Measurements from ENCODE around the gene CYGB.

Gene CYGB

DNA sequence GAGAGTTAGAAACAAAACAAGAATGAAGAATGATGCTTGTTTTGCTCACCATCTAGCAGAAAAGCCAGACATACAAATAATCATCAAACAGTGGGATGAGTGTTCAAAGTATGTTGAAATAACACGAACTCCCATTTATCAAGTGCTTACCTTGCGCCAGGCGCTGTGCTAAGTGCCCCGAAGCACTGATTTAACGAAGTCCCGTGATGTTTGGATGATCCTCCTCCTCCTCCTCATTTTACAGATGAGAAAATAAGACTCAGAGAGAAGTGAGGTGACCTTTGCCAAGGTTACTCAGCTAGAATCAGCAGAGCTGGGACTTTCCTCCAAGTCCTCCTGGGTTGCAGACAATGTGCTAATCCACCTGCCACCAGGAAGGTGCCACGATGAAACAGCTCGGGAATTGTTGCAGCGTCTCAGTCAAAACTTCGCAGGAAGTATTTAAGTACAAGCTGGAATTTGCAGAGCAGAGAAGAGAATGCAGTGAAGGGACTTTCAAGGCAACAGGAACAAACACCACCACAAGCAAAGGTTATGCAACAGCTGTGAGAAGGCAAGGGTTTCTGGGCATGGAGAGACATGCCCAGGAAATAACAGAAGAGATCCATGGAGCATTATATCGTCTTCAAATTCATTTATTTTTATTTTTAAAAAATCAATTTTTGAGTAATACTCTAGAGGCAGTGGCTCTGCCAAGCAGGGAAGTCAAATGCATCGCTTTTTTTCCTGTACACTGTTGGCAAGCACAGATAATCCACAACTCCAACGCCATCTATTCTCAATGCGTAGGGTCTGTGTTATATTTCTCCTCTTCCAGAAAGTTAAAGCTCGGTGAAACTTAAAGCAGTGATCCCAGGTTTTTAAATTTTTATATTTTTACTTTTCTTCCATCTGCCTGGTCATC is 13.5 kb upstream of the CYGB start:
- no peak for DNase-seq (ENCODE audit: low read depth in 2 of 2)

DNA sequence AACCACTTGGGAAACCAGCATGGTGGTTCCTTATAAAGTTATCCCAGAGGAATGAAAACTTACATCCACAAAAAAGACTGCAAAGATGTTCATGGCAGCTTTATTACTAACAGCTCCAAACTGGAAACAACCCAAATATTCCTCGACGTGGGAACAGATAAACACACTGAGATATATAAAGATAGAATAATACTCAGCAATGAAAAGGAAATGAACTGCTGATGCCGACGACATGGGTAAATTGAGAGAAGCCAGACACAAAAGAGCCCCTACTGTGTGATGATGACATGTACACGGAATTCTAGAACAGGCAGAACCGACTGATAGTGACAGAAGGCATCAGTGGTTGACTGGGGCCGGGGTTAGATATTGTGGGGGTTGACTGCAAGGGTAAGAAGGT is 12.0 kb upstream of the CYGB start:
- DNase-seq (ENCODE audit: low read depth in 2 of 2), result no peak

DNA sequence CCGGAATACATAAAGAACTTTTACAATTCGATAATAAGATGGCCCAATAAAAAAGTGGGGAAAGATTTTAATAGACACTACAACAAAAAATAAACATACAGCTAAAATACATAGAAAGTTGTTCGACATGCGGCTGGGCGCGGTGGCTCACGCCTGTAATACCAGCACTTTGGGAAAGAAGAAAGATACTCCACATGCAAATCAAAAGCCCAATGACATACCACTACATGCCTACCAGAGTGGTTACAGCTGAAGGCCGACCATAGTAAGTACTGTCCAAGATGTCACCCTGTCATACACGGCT is 11.7 kb upstream of the CYGB start:
- no peak for DNase-seq (ENCODE audit: low read depth in 2 of 2)

GRCh38 chr17:76548378-76549214 is 11.1 kb upstream of the CYGB start:
- no peak for DNase-seq (ENCODE audit: low read depth in 2 of 2)

- no peak for DNase-seq (ENCODE audit: low read depth in 2 of 2)
Observed at GRCh38 chr17:76547642-76548202, 10.2 kb upstream of the CYGB start.

DNA sequence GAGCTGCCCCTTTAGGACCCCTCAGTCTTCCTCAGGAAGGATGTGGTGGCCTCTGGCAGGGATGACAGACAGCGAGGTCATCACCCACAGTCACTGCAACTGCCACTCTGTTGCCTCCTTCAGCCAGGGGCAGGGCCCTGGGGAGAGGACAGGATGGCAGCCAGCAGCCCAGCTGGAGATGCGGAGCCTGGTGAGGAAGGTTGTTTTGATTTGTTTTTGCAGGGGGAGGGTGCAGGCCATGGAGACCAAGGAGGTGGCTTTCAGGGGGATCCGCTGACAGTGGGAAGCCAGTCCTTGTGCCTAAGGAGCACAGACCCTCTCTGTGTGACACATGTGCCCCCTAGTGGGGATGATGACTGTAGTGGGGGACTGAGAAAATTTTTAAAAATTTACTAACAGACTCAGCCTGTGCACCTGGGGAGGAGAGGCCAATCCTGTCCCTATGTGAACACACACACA is 9.7 kb upstream of the CYGB start:
- DNase-seq (ENCODE audit: low read depth in 2 of 2), result peak in 1 of 2 donors; percentile 48

DNA sequence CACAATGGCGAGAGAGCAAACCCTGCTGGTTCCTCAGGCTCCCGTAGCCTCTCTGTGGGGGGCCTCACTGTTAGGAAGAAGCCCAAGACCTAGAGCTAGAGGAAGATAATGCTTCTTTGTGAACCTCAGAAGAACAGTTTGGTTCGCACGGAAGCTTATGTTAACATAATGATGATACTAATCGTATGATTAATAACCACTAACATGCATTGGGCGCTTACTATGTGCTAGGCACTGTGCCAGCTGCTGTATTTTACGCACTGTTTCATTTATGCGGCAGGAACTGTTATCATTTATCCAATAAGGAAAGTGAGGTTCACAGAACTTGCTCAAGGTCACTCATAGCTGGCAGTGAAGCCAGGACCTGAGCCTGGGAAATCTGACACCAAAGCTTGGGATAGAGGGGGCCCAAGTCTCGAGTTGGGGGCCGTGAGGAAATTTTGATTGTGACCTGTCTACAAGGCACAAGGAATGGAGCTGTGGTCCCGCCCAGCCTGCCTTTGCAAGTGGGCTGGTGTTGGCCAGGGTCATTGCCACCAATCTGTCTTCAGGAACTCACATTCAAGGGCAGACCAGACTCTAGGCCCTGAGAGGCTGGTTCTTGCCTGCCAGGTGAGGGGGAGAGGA is 9.2 kb upstream of the CYGB start:
- no peak for DNase-seq (ENCODE audit: low read depth in 2 of 2)

GRCh38 chr17:76545918-76546555 is 8.5 kb upstream of the CYGB start:
- no peak for DNase-seq (ENCODE audit: low read depth in 2 of 2)

GRCh38 chr17:76544546-76545365 is 7.2 kb upstream of the CYGB start:
- DNase-seq (ENCODE audit: low read depth in 2 of 2), result no peak

DNA sequence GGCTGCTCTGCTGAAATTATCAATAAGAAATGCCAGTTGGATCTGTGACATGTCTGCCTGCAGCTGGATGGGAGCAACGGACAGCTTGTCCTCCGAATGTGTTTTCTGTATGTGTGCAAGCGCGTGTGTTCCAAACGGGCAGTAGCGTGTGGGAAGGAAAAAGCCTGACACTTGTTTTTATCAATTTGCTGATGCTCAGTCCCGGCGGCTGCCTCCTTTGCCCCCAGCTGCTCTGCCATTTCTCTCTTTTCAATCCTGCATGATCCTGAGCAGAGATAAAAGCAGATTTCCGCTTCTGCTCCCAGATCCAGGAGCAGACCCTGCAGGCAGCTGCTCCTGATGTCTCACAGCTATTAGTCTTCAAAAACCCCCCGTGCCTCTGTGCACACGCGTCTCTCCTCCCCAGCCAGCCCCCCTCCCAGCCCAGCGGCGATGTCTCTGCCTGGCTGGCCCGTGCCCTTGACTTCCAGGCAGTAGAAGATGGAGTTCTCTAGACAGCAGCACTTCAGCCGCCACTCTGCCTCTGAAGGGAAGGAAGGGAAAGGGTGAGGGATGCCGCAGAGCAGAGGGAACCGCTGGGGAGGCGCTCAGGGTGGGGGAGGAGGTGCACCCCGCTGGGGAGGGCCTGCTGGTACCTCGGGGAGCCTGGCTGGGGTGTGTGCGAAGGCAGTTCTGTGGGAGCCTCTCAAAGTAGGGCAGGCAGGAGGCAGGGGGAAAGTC is 6.5 kb upstream of the CYGB start:
- DNase-seq (ENCODE audit: low read depth in 2 of 2), result no peak

DNA sequence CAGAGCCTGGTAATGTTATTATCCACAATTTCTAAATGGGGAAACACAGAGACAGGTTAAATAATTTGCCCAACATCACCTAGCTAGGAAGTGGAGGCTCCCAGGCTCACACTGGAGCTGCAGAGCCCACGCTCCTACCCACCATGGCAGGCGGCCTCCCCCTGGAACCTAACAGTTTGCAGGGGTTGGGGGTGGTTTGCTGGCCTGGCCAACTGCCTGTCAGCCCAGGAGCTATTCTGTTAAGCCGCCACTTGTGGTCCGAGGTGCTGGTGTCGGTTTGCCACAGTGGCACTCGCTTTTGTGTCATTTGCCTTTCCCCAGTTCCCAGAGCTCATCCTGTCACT is 5.9 kb upstream of the CYGB start:
- no peak for DNase-seq (ENCODE audit: low read depth in 2 of 2)

GRCh38 chr17:76542984-76543383 is 5.5 kb upstream of the CYGB start:
- no peak for DNase-seq (ENCODE audit: low read depth in 2 of 2)

DNA sequence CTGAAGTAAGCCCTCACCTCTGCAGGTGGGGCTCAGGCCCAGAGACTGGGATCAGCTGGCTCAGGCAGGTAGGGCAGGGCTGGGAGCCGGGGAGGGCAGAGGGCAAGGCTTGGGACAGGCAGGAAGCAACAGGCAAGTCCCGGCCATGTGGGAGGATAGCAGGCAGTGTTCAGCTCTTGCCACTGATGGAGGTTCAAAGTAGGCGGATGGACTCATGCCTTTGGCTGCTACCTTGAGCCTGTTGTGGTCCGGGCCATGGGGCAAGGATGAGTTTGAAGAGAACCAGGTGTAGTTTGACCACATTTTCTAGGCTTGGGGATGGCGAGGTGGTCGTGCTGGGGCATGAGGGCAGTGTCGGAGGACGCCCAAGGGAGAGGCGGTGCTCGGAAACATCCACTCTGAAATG is 5.1 kb upstream of the CYGB start:
- DNase-seq (ENCODE audit: low read depth in 2 of 2), result no peak

- DNase-seq (ENCODE audit: low read depth in 2 of 2), result no peak
Observed at GRCh38 chr17:76541739-76542454, 4.4 kb upstream of the CYGB start.

- no peak for DNase-seq (ENCODE audit: low read depth in 2 of 2)
Observed at GRCh38 chr17:76540381-76541300, 3.1 kb upstream of the CYGB start.

- DNase-seq (ENCODE audit: low read depth in 2 of 2), result no peak
Observed at GRCh38 chr17:76539631-76540271, 2.2 kb upstream of the CYGB start, which contains the start of gene PRCD. Gene PRCD, plus strand, starts transcription at chr17:76540044. Its CDS starts 98 bp downstream, at chr17:76540142.

- no peak for DNase-seq (ENCODE audit: low read depth in 2 of 2)
Observed at GRCh38 chr17:76538941-76539570, 1.5 kb upstream of the CYGB start.

Data from stimulated activated CD4-positive, alpha-beta T cell treated with anti-CD3 and anti-CD28 coated beads, Interleukin-1b, Interleukin-23, amount 100 ng/mL, for 4 hours (primary cell).